Measurements from ENCODE around the gene PHKG2. TPM values are rescaled to one million over a fixed set of nuclear protein-coding genes. Genes with fewer than 3 reads are reported as not detected.

Gene PHKG2
- polyA plus RNA-seq, 1 donor from 2014 or later: 41.5 TPM

GRCh38 chr16:30721167-30721566 lies 27.1 kb upstream of the PHKG2 start:
- H3K9me2 ChIP-seq (ENCODE audit: insufficient read depth, low read length): no peaks in the 10 kb centered on the region
- no peaks in the 10 kb centered on the region for H3F3A ChIP-seq (ENCODE audit: insufficient read depth, low read length, poor library complexity, severe bottlenecking)
- H4K20me1 ChIP-seq (ENCODE audit: insufficient read depth): no peaks in the 10 kb centered on the region
- no peak overlapping the region for H3K27ac ChIP-seq (ENCODE audit: low read length)
- TF ChIP-seq REST (IDR thresholded peaks at IDR 0.05; ENCODE audit: borderline replicate concordance): no peak
- TF ChIP-seq MXI1 (conservative IDR thresholded peaks at IDR 0.05; ENCODE audit: poor library complexity, severe bottlenecking): no peak
- no peak for TF ChIP-seq POLR2AphosphoS5 (IDR thresholded peaks at IDR 0.05)
- TF ChIP-seq TAF1 (IDR thresholded peaks at IDR 0.05; ENCODE audit: low read depth): no peak
- no peak for TF ChIP-seq EZH2 (IDR thresholded peaks at IDR 0.05; ENCODE audit: borderline replicate concordance, insufficient read depth, low read length, poor library complexity, severe bottlenecking)
- no peak for TF ChIP-seq CTCF (IDR thresholded peaks at IDR 0.05; ENCODE audit: poor library complexity, severe bottlenecking)
- TF ChIP-seq SMC3 (conservative IDR thresholded peaks at IDR 0.05; ENCODE audit: poor library complexity): no peak
- TF ChIP-seq RAD21 (conservative IDR thresholded peaks at IDR 0.05): no peak
- H3K79me2 ChIP-seq (replicated peaks; ENCODE audit: insufficient read depth, low read length): no peaks in the 10 kb centered on the region
- no peaks in the 10 kb centered on the region for H3K27me3 ChIP-seq (ENCODE audit: insufficient read depth, low read depth, low read length)
- no peaks in the 10 kb centered on the region for H3K9me3 ChIP-seq (ENCODE audit: low read length)
- H3K4me2 ChIP-seq (ENCODE audit: low read length): no peak overlapping the region
- no peak overlapping the region for H3K9ac ChIP-seq (ENCODE audit: low read length)
- H3K36me3 ChIP-seq (ENCODE audit: insufficient read depth, low read length): no peaks in the 10 kb centered on the region
- H3K4me3 ChIP-seq (ENCODE audit: low read length): no peak overlapping the region
- H2AFZ ChIP-seq (ENCODE audit: low read depth, low read length): no peak overlapping the region

GRCh38 chr16:30721606-30722005 lies 26.6 kb upstream of the PHKG2 start:
- H3K27ac ChIP-seq (ENCODE audit: low read length): no peak overlapping the region

More at GRCh38 chr16:30721606-30722005, 26.6 kb upstream of the PHKG2 start:
- Histone ChIP-seq H3K9ac (ENCODE audit: low read length) (no peak overlapping the region), H3K4me2 (ENCODE audit: low read length) (no peak overlapping the region), H3K9me2 (ENCODE audit: insufficient read depth, low read length) (no peaks in the 10 kb centered on the region), H4K20me1 (ENCODE audit: insufficient read depth) (no peaks in the 10 kb centered on the region), H3K9me3 (ENCODE audit: low read length) (no peaks in the 10 kb centered on the region), H3K36me3 (ENCODE audit: insufficient read depth, low read length) (no peaks in the 10 kb centered on the region), H2AFZ (ENCODE audit: low read depth, low read length) (no peak overlapping the region), H3K27me3 (ENCODE audit: insufficient read depth, low read depth, low read length) (no peaks in the 10 kb centered on the region), H3K4me3 (ENCODE audit: low read length) (no peak overlapping the region), H3K79me2 (replicated peaks; ENCODE audit: insufficient read depth, low read length) (no peaks in the 10 kb centered on the region), H3F3A (ENCODE audit: insufficient read depth, low read length, poor library complexity, severe bottlenecking) (no peaks in the 10 kb centered on the region)
- no peak for TF ChIP-seq TAF1 (IDR thresholded peaks at IDR 0.05; ENCODE audit: low read depth)
- no peak for TF ChIP-seq RAD21 (conservative IDR thresholded peaks at IDR 0.05)
- no peak for TF ChIP-seq MXI1 (conservative IDR thresholded peaks at IDR 0.05; ENCODE audit: poor library complexity, severe bottlenecking)
- TF ChIP-seq EP300 (conservative IDR thresholded peaks at IDR 0.05; ENCODE audit: poor library complexity, severe bottlenecking): no peak
- no peak for TF ChIP-seq CTCF (IDR thresholded peaks at IDR 0.05; ENCODE audit: poor library complexity, severe bottlenecking)
- no peak for TF ChIP-seq POLR2AphosphoS5 (IDR thresholded peaks at IDR 0.05)
- TF ChIP-seq REST (IDR thresholded peaks at IDR 0.05; ENCODE audit: borderline replicate concordance): no peak
- no peak for TF ChIP-seq SMC3 (conservative IDR thresholded peaks at IDR 0.05; ENCODE audit: poor library complexity)
- TF ChIP-seq EZH2 (IDR thresholded peaks at IDR 0.05; ENCODE audit: borderline replicate concordance, insufficient read depth, low read length, poor library complexity, severe bottlenecking): no peak

Measured in neural cell (in vitro differentiated cells).